GM15510 (cell line): Measurements from ENCODE around the gene SMARCC1.

Experiments used
- POLR2A ChIP-seq: IDR thresholded peaks from 3 replicates; pipeline ENCODE4 v1.6.1; 2011; ENCODE audit warnings: borderline replicate concordance; ENCODE audit not compliant: insufficient read length; ENCODE audit errors: extremely low read depth

SMARCC1 gene

DNA sequence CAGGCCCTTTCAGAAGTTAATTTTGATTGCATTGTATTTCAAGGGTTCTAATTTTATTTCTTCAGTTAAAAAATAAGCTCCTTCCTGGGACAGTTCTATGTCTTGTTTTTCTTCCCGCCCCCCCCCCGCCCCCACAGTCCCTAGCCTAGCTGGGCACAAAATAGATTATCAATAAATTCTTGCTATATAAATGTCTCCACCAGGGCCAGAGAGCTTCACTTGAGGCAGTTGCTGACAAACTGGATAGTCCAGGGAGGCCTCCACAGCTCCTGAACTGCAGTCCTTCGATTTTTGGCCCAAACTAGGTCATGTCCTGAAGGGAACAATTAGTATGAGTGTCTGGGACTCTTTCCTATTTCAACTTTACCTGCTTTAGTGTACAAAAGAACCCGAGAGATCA is 193.1 kb downstream of the SMARCC1 start:
- no peak for TF ChIP-seq POLR2A

DNA sequence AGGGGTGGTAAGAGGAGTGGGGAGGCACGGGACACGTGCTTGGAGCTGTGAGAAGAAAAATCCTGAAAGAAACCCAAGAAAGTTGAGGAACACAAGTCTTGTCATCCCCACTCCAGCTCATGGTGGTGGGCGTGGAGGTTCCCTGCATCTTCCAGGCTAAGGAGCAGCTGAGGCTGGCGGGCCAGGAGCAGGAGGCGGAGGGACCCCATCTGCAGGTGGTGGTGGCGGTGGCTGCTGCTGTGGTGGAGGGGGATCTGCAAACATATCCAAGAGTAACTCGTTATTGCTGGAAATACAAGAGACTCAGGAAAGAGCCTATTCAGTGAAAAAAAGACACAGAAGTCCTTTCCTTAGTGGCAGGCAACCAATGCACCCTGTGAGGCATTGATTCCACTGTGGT is 193.6 kb downstream of the SMARCC1 start:
- no peak for TF ChIP-seq POLR2A

GRCh38 chr3:47586746-47587145 is 194.9 kb downstream of the SMARCC1 start:
- no peak for TF ChIP-seq POLR2A

DNA sequence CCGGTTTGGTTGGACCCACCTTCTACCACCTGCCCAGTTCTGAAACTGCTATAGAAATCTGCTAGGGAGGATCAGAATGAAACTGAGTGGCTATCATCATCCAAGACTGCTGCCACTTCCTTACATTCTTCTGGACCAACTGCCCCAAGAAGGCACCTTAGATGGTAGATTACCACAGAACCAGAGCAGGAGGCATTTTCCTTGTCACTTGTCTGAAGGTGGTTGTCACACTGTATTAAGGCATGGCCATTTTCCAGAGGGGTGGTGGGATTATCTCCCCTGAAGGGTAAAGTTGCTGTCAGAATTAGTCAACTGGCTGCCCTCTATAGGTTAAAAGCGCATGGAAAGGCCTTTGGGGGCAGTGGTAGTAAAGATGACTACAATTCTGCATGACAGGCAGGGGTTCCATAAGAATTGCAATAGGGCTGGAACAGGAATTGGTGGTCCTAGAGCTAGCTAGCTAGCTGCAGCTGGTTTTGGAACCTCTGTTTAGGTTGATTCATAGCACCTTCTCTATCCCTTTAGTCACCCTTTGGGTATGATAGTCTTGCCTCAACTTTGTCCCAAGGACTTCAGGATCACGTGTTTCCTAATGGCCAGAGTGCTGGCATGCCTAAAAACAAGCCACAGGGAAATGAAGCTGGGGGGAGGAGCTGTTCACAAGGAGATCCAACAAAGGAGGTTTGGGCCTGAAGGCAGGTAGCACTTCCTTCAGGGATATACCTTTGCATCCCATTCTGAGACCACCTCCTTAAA is 198.2 kb downstream of the SMARCC1 start:
- no peak for TF ChIP-seq POLR2A

- TF ChIP-seq POLR2A = no peak
Measured at GRCh38 chr3:47581835-47582234, 199.9 kb downstream of the SMARCC1 start.

- no peak for TF ChIP-seq POLR2A
Measured at GRCh38 chr3:47581422-47581821, 200.3 kb downstream of the SMARCC1 start.

- no peak for TF ChIP-seq POLR2A
Measured at GRCh38 chr3:47580481-47580880, 201.2 kb downstream of the SMARCC1 start.

DNA sequence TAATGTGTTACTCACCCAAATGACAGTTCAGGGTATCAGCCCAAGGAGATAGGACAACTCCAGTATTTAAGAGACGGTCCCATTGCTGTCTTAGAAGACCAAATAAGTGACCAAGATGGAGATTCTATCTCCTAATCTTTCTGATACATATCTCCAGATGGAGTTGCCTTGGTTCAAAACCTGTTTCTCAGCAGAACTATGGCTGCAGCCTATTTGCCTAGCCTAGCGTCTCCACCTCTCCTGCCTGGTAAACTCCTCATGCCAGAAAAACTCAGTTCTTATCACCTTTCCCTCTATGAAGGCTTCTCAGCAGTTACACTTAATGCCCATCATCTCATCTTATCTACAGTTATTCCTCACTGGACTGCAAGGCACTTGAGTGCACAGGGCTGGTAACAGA is 201.8 kb downstream of the SMARCC1 start:
- no peak for TF ChIP-seq POLR2A

- no peak for TF ChIP-seq POLR2A
Measured at GRCh38 chr3:47578691-47579632, 202.7 kb downstream of the SMARCC1 start, which contains the start of gene CSPG5. Gene CSPG5 (minus strand): TSS chr3:47578865. CDS start chr3:47578693, 172 bp downstream.

GRCh38 chr3:47578119-47578632 is 203.5 kb downstream of the SMARCC1 start:
- no peak for TF ChIP-seq POLR2A

- no peak for TF ChIP-seq POLR2A
Measured at GRCh38 chr3:47577583-47578118, 204.0 kb downstream of the SMARCC1 start.

DNA sequence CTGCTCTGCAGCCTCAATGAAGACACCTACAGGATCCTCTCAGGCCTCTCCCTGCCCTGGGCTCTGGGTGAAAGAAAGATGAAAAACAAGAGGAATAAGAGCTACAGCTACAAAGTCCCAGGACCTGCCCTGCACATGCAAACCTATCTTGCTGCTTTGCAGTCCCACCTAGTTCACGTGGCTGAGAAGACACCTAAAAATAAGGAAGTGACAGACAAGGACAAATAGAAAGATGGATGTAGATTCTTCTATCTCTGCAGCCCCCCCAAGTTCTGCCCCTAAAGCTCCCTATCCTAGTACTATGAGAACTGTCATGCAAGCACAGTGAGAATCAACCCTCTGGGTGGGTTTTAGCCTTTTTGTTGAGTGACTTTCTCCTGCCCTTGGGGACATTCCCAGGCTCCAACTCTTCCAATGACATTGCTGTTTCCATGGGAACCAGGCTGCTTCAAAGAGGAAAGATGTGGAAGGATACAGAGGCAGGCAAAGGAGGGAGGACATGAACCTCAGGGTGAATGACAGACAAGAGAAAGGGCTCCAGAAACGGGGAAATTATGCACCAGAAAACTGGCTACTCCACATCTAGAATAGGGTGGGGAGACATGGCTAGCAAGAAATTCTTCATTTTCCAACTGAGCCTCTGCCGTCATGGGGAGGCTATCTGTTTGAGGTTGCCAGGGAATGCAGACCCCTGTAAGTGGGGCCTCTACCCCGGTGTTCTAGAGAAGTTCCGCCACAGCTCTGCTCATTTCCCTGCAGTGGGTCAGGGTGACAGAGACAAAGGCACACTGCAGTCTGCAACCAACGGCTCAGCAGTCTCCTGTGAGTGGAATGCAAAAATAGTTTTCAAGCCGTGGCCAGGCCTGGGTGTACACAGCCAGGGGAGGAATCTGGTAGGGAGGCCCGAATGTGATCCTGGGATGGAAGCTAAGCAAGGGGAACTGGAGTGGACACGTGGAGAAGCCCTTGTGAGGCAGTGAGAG is 208.2 kb downstream of the SMARCC1 start:
- TF ChIP-seq POLR2A = no peak

- no peak for TF ChIP-seq POLR2A
Measured at GRCh38 chr3:47571391-47572175, 210.1 kb downstream of the SMARCC1 start.
